Rectal smooth muscle tissue (tissue), 1 donor: ENCODE data around the gene DEPDC1B.
A peak's percentile ranks its signal among the peaks of the same experiment; 100 is the strongest.
"Not testable (repeated sequence)": the region's sequence is repeated elsewhere in the genome, so short reads cannot be mapped to it uniquely, and the experiment has no call there.

ENCODE experiments used
- H3K27ac ChIP-seq: one replicate; pipeline ENCODE4 v1.7.0; 2013; ENCODE audit warnings: low read depth, low read length, inconsistent platforms
- H3K27me3 ChIP-seq: one replicate; pipeline ENCODE4 v1.7.0; 2013; ENCODE audit warnings: low read length; ENCODE audit not compliant: control insufficient read depth, insufficient read depth
- H3K36me3 ChIP-seq: one replicate; pipeline ENCODE4 v1.7.0; 2013; ENCODE audit warnings: low read length; ENCODE audit not compliant: control insufficient read depth, insufficient read depth
- H3K4me1 ChIP-seq: one replicate; pipeline ENCODE4 v1.7.0; 2013; ENCODE audit warnings: low read length; ENCODE audit not compliant: control insufficient read depth, insufficient read depth
- H3K4me3 ChIP-seq: one replicate; pipeline ENCODE4 v1.7.0; 2013; ENCODE audit warnings: low read length
- H3K9ac ChIP-seq: one replicate; pipeline ENCODE4 v1.7.0; 2013; ENCODE audit warnings: low read length

Gene DEPDC1B

DNA sequence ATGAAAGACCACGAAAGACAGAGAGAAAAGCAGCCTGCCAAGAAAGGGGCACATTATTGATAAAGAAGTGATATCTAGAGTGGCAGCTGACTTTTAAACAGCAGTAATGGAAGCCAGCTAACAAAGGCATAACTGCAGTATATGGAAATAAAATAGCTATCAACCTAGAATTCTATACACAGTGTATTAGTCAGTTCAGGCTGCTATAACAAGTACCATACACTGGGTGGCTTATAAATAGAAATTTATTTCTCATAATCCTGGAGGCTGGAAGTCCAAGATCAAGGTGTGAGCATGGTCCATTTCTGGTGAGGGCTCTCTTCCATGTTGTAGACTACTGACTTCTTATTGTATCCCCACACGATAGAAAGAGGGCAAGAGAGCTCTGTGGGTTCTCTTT, 109.8 kb downstream of the DEPDC1B start:
- no peak overlapping the region for H3K9ac ChIP-seq
- no peak overlapping the region for H3K4me3 ChIP-seq
- H3K27ac ChIP-seq = no peak overlapping the region
- no peaks in the 10 kb centered on the region for H3K27me3 ChIP-seq
- H3K4me1 ChIP-seq = no peaks in the 10 kb centered on the region
- no peaks in the 10 kb centered on the region for H3K36me3 ChIP-seq

- not testable (repeated sequence) for H3K27me3 ChIP-seq, H3K36me3 ChIP-seq, H3K4me1 ChIP-seq, H3K27ac ChIP-seq, H3K9ac ChIP-seq, H3K4me3 ChIP-seq
These were observed 112.7 kb downstream of the DEPDC1B start for GRCh38 chr5:60587312-60587711.

DNA sequence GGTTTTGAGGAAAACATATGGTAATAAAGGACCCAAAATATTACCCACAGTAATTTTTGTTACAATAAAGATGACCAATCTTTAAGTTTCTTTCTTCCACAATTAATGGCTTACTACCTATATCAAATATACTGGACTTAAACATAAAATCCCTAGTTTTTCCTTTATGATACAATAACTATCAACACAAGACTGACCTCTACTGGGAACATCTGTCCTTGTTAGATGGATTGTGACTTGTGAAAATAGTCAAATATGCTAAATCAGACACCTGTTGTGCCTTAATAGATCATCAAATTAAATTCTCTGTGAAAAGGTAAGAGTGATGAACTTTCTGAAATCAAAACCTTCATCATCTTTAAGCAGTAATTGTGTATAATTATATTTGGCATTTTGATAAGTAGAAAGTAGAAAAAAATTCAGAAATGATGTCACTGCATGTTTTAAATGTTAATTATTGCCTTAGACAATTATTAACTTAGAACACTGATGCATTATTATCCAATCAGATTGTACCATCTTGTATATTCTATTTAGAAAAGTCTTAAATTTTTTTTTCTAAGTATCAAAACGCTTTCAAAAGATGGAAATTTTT, 113.6 kb downstream of the DEPDC1B start:
- Histone ChIP-seq H3K36me3 (no peaks in the 10 kb centered on the region), H3K9ac (no peak overlapping the region), H3K4me3 (no peak overlapping the region), H3K27me3 (no peaks in the 10 kb centered on the region), H3K4me1 (no peaks in the 10 kb centered on the region), H3K27ac (no peak overlapping the region)

DNA sequence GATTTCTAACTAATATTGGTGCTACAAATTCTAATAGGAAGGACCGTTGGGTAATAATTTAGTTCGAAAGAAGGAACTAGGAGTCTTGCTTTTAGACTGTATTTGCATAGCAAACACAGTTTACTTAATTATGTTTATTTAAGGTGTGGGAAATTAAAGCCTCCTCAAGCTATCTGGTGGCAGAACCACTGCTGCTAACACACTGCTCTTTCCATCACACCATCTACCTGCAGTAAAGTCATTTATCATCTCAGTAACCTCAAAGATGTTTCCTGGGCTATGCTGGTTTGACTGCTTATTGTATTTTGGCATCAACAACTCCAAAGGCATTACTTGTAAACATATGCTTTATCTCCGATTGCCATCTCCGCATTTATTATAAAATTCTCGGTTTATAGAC, 114.3 kb downstream of the DEPDC1B start:
- no peak overlapping the region for H3K9ac ChIP-seq

DNA sequence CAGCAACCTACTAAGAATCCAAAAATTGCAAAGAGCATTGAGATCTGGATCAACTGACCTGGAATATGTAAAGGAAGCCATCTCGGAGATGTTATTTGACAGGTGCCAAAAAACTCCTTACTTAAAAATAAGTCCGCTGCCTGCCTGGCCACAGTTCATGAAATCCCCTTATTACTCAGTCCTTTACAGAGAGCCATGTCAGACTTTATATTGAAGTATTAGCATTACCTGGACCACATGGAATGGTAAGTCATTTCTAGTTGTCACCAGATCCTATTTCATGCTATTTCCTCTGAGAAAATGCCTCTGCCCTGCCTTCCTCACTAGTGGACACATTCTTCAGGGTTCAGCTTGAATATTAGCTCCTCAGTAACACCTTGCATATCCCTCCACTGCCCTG, 115.7 kb downstream of the DEPDC1B start:
- Histone ChIP-seq H3K27ac (no peak overlapping the region), H3K36me3 (no peaks in the 10 kb centered on the region), H3K4me3 (no peak overlapping the region), H3K27me3 (no peaks in the 10 kb centered on the region), H3K9ac (no peak overlapping the region), H3K4me1 (no peaks in the 10 kb centered on the region)

More for the DNA sequence above, 114.3 kb downstream of the DEPDC1B start:
- Histone ChIP-seq H3K27ac (no peak overlapping the region), H3K36me3 (no peaks in the 10 kb centered on the region), H3K4me3 (no peak overlapping the region), H3K4me1 (no peaks in the 10 kb centered on the region), H3K27me3 (no peaks in the 10 kb centered on the region)

DNA sequence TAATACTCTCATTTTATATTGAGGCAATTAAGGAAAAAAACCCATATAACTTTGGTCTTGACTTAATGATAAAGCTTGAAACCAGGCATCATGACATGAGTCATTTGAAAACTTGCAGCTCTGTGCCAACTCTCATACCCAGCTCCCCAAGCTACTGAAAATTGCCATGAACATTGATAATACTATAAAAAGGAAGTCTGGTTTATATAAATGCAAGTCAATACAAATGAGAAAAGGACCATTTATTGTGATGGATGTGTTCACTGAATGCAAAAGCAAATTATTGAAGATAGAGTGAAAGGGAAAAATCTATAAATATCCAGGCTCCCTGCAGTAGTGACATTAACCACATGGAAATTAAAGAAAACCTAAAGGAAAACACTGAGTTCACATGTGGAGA, 116.3 kb downstream of the DEPDC1B start:
- Histone ChIP-seq H3K27me3 (no peaks in the 10 kb centered on the region), H3K36me3 (no peaks in the 10 kb centered on the region), H3K27ac (no peak overlapping the region), H3K9ac (no peak overlapping the region), H3K4me3 (no peak overlapping the region), H3K4me1 (no peaks in the 10 kb centered on the region)

- no peak overlapping the region for H3K4me3 ChIP-seq
- no peaks in the 10 kb centered on the region for H3K36me3 ChIP-seq
- no peaks in the 10 kb centered on the region for H3K4me1 ChIP-seq
- no peaks in the 10 kb centered on the region for H3K27me3 ChIP-seq
- no peak overlapping the region for H3K9ac ChIP-seq
- H3K27ac ChIP-seq = no peak overlapping the region
These were observed 121.7 kb downstream of the DEPDC1B start for GRCh38 chr5:60578315-60578714.

DNA sequence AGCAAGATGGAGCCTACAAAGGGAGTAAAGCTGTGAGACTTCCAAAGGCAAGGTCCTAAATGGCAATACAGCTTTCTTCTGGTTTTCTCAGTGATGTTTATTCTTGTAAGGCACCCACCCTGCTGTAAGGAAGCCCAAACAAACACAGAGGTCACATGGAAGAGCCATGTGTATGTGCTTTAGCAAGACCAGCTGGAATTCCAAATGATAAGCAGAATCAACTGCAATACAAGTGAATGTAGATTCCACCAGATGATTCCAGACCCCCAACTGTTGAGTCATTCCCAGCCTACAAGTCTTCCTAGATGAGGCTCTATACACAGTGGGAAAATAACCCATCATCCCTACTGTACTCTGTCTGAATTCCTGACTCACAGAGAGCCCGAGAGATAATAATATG, 122.8 kb downstream of the DEPDC1B start:
- H3K9ac ChIP-seq = no peak overlapping the region

DNA sequence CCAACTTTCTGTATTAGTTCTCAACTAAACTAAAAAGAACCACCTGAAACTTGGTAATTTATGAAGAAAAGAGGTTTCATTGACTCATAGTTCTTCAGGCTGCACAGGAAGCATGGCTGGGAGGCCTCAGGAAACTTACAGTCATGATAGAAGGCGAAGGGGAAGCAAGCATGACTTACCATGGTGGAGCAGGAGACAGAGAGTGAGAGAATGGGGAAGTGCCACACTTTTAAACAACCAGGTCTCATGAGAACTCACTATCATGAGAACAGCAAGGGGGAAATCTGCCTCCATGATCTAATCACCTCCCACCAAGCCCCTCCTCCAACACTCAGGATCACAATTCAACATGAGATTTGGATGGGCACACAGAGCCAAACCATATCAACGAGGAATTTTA, 123.5 kb downstream of the DEPDC1B start:
- Histone ChIP-seq H3K4me1 (no peaks in the 10 kb centered on the region), H3K27ac (no peak overlapping the region), H3K36me3 (no peaks in the 10 kb centered on the region), H3K4me3 (no peak overlapping the region), H3K27me3 (no peaks in the 10 kb centered on the region), H3K9ac (no peak overlapping the region)

More for the DNA sequence above, 122.8 kb downstream of the DEPDC1B start:
- no peaks in the 10 kb centered on the region for H3K36me3 ChIP-seq
- H3K27me3 ChIP-seq = no peaks in the 10 kb centered on the region
- no peak overlapping the region for H3K27ac ChIP-seq
- H3K4me1 ChIP-seq = no peaks in the 10 kb centered on the region
- no peak overlapping the region for H3K4me3 ChIP-seq

- H3K9ac ChIP-seq = no peak overlapping the region
- H3K4me1 ChIP-seq = no peaks in the 10 kb centered on the region
- H3K36me3 ChIP-seq = no peaks in the 10 kb centered on the region
- H3K27ac ChIP-seq = no peak overlapping the region
- no peaks in the 10 kb centered on the region for H3K27me3 ChIP-seq
- no peak overlapping the region for H3K4me3 ChIP-seq
These were observed 131.3 kb downstream of the DEPDC1B start for GRCh38 chr5:60568646-60569045.

GRCh38 chr5:60563696-60564324, 136.2 kb downstream of the DEPDC1B start:
- H3K9ac ChIP-seq = no peak overlapping the region
- no peak overlapping the region for H3K27ac ChIP-seq
- H3K36me3 ChIP-seq = no peaks in the 10 kb centered on the region
- H3K4me3 ChIP-seq = no peak overlapping the region
- H3K4me1 ChIP-seq = no peaks in the 10 kb centered on the region
- H3K27me3 ChIP-seq = no peaks in the 10 kb centered on the region

DNA sequence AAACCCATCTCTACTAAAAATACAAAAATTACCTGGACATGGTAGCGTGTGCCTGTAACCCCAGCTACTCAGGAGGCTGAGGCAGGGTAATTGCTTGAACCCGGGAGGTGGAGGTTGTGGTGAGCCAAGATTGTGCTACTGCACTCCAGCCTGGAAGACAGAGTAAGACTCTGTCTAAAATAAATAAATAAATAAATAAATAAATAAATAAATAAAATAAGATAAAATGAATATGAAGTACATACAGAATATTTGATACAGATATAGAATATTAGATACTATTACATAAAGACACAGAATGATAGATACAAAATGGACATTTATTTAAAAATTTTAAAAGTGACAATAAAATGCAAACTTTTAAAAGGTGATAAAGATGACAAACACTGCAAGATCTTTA, 146.7 kb downstream of the DEPDC1B start:
- H3K4me3 ChIP-seq, H3K27ac ChIP-seq, H3K36me3 ChIP-seq, H3K27me3 ChIP-seq, H3K9ac ChIP-seq, H3K4me1 ChIP-seq: not testable (repeated sequence)

- Histone ChIP-seq H3K36me3 (no peaks in the 10 kb centered on the region), H3K4me3 (no peak overlapping the region), H3K27ac (peak overlapping the region; percentile 74), H3K27me3 (no peaks in the 10 kb centered on the region), H3K9ac (no peak overlapping the region), H3K4me1 (peaks cover 5% of the 10 kb centered on the region)
These were observed 148.1 kb downstream of the DEPDC1B start for GRCh38 chr5:60551829-60552228.
